Measurements from ENCODE around the gene M1AP.

- TF ChIP-seq CTCF (IDR thresholded peaks at IDR 0.05) (no peak), MAX (IDR thresholded peaks at IDR 0.05) (no peak), ZNF302 (CRISPR knock-in tag; IDR thresholded peaks at IDR 0.05) (no peak), ESRRA (IDR thresholded peaks at IDR 0.05; ENCODE audit: borderline replicate concordance, low read length) (no peak), ELK1 (IDR thresholded peaks at IDR 0.05; ENCODE audit: low read depth, low read length) (no peak), MAFK (IDR thresholded peaks at IDR 0.05; ENCODE audit: partially characterized antibody) (no peak), RAD21 (conservative IDR thresholded peaks at IDR 0.05 in 1 of 2, IDR thresholded peaks at IDR 0.05 in 1 of 2) (no peak), CBX2 (IDR thresholded peaks at IDR 0.05; ENCODE audit: borderline replicate concordance, low read depth) (no peak), ZC3H11A (IDR thresholded peaks at IDR 0.05) (no peak)
Measured at GRCh38 chr2:74599676-74600075, 48.5 kb downstream of the M1AP start.
